DOHH2 (cell line): ENCODE measurements around the gene OR52H1.

Experiments
- EZH2phosphoT487 ChIP-seq: fragments of 200-600 bp; sonication (generic); IDR thresholded peaks from 2 replicates; pipeline ENCODE4 v1.6.1; 2017; ENCODE audit warnings: borderline replicate concordance, mild to moderate bottlenecking, antibody characterized with exemption, low read length, moderate library complexity, mixed read lengths
- TF ChIP-seq, protein P1 (sequence below): fragments of 200-600 bp; sonication (generic); IDR thresholded peaks from one replicate; pipeline ENCODE4 v1.5.1; 2014; ENCODE audit warnings: antibody characterized with exemption, mild to moderate bottlenecking, low read depth, low read length; ENCODE audit not compliant: poor library complexity, severe bottlenecking

GRCh38 chr11:5504403-5504921 is 43.9 kb downstream of the OR52H1 start:
- TF ChIP-seq, protein P1, sequence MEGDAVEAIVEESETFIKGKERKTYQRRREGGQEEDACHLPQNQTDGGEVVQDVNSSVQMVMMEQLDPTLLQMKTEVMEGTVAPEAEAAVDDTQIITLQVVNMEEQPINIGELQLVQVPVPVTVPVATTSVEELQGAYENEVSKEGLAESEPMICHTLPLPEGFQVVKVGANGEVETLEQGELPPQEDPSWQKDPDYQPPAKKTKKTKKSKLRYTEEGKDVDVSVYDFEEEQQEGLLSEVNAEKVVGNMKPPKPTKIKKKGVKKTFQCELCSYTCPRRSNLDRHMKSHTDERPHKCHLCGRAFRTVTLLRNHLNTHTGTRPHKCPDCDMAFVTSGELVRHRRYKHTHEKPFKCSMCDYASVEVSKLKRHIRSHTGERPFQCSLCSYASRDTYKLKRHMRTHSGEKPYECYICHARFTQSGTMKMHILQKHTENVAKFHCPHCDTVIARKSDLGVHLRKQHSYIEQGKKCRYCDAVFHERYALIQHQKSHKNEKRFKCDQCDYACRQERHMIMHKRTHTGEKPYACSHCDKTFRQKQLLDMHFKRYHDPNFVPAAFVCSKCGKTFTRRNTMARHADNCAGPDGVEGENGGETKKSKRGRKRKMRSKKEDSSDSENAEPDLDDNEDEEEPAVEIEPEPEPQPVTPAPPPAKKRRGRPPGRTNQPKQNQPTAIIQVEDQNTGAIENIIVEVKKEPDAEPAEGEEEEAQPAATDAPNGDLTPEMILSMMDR: no peak
- no peak for TF ChIP-seq EZH2phosphoT487
